Measurements from ENCODE around the gene NUP205. TPM values are rescaled to one million over a fixed set of nuclear protein-coding genes. Genes with fewer than 3 reads are reported as not detected.

Gene NUP205
- total RNA-seq, 1 experiment from 2014 or later = 90.4 TPM

DNA sequence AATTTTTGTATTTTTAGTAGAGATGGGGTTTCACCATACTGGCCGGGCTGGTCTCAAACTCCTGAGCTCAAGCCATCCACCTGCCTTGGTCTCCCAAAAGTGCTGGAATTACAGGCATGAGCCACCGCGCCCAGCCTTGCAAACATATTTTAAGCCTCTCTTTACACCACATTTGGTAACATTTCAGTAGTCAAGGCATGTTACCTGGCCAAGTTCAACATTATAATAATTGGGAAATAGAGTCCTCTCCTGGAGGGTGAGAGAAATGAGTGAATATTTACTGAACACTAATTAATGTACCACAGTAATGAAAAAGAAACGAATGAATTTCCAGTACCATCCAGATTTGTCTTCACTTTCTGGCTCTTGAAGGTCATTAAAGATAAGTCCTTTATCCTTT, 37.8 kb upstream of the NUP205 start:
- Histone ChIP-seq H3K4me3 (ENCODE audit: low read depth in 2 of 2, low read length in 2 of 2) (no peak overlapping the region), H3K27me3 (ENCODE audit: control insufficient read depth, insufficient read depth, low read length) (no peaks in the 10 kb centered on the region), H3K9me3 (ENCODE audit: control insufficient read depth, insufficient read depth, low read depth, low read length) (no peaks in the 10 kb centered on the region), H3K27ac (ENCODE audit: low read length) (no peak overlapping the region), H3K36me3 (ENCODE audit: control insufficient read depth, insufficient read depth, low read length) (no peaks in the 10 kb centered on the region), H3K4me1 (ENCODE audit: control insufficient read depth, insufficient read depth, low read length) (no peaks in the 10 kb centered on the region)
- no peak for DNase-seq (ENCODE audit: low read depth, low spot score)
- POLR2A ChIA-PET = no interaction called here
- ATAC-seq = no peak
- intact Hi-C loops (cut with micrococcal nuclease; ENCODE audit: unreplicated experiment) (loop anchor here (10.0 kb wide), 1 partner anchor 125 kb away; no protein-coding TSS in a partner anchor), in situ Hi-C loops (cut with HindIII; ENCODE audit: low pct_unique_long_range_greater_than_20kb, low sequenced_read_pairs) (no loop called here)
- CTCF ChIA-PET = interaction anchor here (0.6 kb wide), 1 partner anchor 25 kb away, joined by 3 read pairs; no protein-coding TSS in a partner anchor
- BruUV-seq (replicated peaks) = no TSS peak
- TF ChIP-seq POLR2AphosphoS5 (IDR thresholded peaks at IDR 0.05; ENCODE audit: low read depth, low read length) (no peak), REST (IDR thresholded peaks at IDR 0.05; ENCODE audit: insufficient read depth in 1 of 2, low read depth in 2 of 2, low read length in 1 of 2) (no peak), TCF7L2 (IDR thresholded peaks at IDR 0.05; ENCODE audit: low read depth, low read length) (no peak), SIN3A (IDR thresholded peaks at IDR 0.05; ENCODE audit: borderline replicate concordance, insufficient read depth, low read depth, low read length) (no peak), CTCF (IDR thresholded peaks at IDR 0.05) (no peak)

GRCh38 chr7:135522509-135522908, 35.2 kb upstream of the NUP205 start:
- H3K27ac ChIP-seq (ENCODE audit: low read length) = no peak overlapping the region
- intact Hi-C loops (cut with micrococcal nuclease; ENCODE audit: unreplicated experiment) = no loop called here
- H3K9me3 ChIP-seq (ENCODE audit: control insufficient read depth, insufficient read depth, low read depth, low read length) = no peaks in the 10 kb centered on the region
- no peaks in the 10 kb centered on the region for H3K4me1 ChIP-seq (ENCODE audit: control insufficient read depth, insufficient read depth, low read length)
- H3K4me3 ChIP-seq (ENCODE audit: low read depth in 2 of 2, low read length in 2 of 2) = no peak overlapping the region
- DNase-seq (ENCODE audit: low read depth, low spot score) = no peak
- BruUV-seq (replicated peaks) = no TSS peak
- ChIA-PET CTCF (no interaction called here), POLR2A (no interaction called here)
- no peaks in the 10 kb centered on the region for H3K36me3 ChIP-seq (ENCODE audit: control insufficient read depth, insufficient read depth, low read length)
- H3K27me3 ChIP-seq (ENCODE audit: control insufficient read depth, insufficient read depth, low read length) = no peaks in the 10 kb centered on the region
- no peak for TF ChIP-seq CTCF (IDR thresholded peaks at IDR 0.05)
- no peak for TF ChIP-seq TCF7L2 (IDR thresholded peaks at IDR 0.05; ENCODE audit: low read depth, low read length)
- no peak for TF ChIP-seq REST (IDR thresholded peaks at IDR 0.05; ENCODE audit: insufficient read depth in 1 of 2, low read depth in 2 of 2, low read length in 1 of 2)
- no peak for TF ChIP-seq SIN3A (IDR thresholded peaks at IDR 0.05; ENCODE audit: borderline replicate concordance, insufficient read depth, low read depth, low read length)
- TF ChIP-seq POLR2AphosphoS5 (IDR thresholded peaks at IDR 0.05; ENCODE audit: low read depth, low read length) = no peak
- in situ Hi-C loops (cut with HindIII; ENCODE audit: low pct_unique_long_range_greater_than_20kb, low sequenced_read_pairs) = no loop called here
- ATAC-seq = no peak

All from Panc1 (cell line).